BE2C (cell line): Measurements from ENCODE around the gene RNF121.

Source experiments
- DNase-seq: peaks from one replicate; pipeline ENCODE4 v3.0.0-alpha.2; 2020
- H3K27me3 ChIP-seq: fragments of 250-450 bp; sonication (Bioruptor Pico); 2 replicates; pipeline ENCODE4 v1.5.1; 2020; ENCODE audit warnings: mild to moderate bottlenecking
- H3K36me3 ChIP-seq: fragments of 250-450 bp; sonication (Bioruptor Pico); 2 replicates; pipeline ENCODE4 v1.5.1; 2020; ENCODE audit warnings: mild to moderate bottlenecking
- H3K4me1 ChIP-seq: fragments of 250-450 bp; sonication (Bioruptor Pico); 2 replicates; pipeline ENCODE4 v1.5.1; 2020
- H3K4me3 ChIP-seq: 2 replicates; pipeline ENCODE4 v1.5.1; 2011; ENCODE audit warnings: low read depth, low read length
- H3K9me3 ChIP-seq: fragments of 250-450 bp; sonication (Bioruptor Pico); 2 replicates; pipeline ENCODE4 v1.5.1; 2020
- TF ChIP-seq, protein P1 (sequence below): IDR thresholded peaks from 2 replicates; pipeline ENCODE4 v1.5.1; 2012; ENCODE audit warnings: mild to moderate bottlenecking, low read depth, low read length

The RNF121 gene

DNA sequence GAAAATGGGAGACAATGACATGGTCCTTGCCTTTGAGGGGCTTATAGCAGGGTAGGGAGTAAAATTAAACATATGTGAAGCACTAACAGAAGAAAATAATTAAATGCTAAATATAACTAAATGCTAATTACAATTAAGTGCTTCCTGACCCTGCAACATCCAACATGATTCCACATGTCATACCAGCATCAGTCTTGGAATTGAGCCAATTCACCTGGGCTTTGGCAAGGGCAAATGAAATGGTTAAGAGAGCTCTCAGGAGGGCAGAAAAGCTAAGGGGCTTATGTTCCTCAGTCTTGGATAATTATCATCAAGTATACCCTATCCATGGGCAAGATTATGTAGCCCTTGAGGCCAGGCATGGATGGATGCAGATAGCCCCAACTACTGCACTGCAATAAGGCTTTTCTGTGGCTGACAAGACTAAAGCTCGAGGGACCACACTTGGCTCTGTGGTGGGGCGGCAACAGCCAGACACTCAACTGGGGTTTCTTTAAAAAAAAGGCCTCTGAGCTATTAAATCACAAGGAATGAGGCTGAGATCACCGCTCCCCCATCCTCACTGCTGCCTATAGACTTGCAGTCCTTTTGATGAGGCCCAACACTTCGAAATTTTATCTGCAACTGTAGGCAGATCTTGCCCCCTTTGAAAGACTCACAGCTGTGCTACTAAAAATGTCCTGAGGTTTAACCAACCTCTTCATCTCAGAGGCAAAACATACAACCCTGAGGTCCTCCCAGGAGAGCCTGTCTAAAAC, 108.9 kb downstream of the RNF121 start:
- Histone ChIP-seq H3K4me1 (peaks cover 22% of the 10 kb centered on the region), H3K36me3 (peaks cover 45% of the 10 kb centered on the region), H3K27me3 (no peaks in the 10 kb centered on the region), H3K4me3 (peak overlapping the region; percentile 73; the same call in 1 of the 2 replicates), H3K9me3 (no peaks in the 10 kb centered on the region)
- DNase-seq = no peak
- TF ChIP-seq, protein P1, sequence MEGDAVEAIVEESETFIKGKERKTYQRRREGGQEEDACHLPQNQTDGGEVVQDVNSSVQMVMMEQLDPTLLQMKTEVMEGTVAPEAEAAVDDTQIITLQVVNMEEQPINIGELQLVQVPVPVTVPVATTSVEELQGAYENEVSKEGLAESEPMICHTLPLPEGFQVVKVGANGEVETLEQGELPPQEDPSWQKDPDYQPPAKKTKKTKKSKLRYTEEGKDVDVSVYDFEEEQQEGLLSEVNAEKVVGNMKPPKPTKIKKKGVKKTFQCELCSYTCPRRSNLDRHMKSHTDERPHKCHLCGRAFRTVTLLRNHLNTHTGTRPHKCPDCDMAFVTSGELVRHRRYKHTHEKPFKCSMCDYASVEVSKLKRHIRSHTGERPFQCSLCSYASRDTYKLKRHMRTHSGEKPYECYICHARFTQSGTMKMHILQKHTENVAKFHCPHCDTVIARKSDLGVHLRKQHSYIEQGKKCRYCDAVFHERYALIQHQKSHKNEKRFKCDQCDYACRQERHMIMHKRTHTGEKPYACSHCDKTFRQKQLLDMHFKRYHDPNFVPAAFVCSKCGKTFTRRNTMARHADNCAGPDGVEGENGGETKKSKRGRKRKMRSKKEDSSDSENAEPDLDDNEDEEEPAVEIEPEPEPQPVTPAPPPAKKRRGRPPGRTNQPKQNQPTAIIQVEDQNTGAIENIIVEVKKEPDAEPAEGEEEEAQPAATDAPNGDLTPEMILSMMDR = no peak

DNA sequence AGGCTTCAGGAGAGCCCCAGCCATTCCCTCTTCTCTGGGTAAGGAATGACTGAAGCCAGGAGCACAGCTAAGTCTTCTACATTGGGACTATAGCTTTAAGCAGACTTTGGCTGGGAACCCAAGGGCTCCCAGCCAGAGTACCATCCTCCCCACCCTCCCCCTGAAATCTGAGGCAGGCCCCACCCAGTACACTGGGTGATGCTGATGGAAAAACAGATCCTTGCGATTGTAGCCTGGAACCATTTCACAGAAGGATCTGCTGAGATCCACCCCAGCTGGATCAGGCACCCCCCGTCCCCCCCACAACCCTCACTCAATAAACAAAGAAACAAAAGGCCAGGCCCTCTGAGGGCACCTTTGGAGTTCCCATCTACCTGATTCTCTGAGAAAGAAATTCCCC, 109.6 kb downstream of the RNF121 start:
- no peaks in the 10 kb centered on the region for H3K27me3 ChIP-seq
- H3K4me1 ChIP-seq = peaks cover 23% of the 10 kb centered on the region
- TF ChIP-seq, protein P1 = no peak
- no peak for DNase-seq
- no peaks in the 10 kb centered on the region for H3K9me3 ChIP-seq
- peak overlapping the region; percentile 73 for H3K4me3 ChIP-seq
- peaks cover 40% of the 10 kb centered on the region for H3K36me3 ChIP-seq

DNA sequence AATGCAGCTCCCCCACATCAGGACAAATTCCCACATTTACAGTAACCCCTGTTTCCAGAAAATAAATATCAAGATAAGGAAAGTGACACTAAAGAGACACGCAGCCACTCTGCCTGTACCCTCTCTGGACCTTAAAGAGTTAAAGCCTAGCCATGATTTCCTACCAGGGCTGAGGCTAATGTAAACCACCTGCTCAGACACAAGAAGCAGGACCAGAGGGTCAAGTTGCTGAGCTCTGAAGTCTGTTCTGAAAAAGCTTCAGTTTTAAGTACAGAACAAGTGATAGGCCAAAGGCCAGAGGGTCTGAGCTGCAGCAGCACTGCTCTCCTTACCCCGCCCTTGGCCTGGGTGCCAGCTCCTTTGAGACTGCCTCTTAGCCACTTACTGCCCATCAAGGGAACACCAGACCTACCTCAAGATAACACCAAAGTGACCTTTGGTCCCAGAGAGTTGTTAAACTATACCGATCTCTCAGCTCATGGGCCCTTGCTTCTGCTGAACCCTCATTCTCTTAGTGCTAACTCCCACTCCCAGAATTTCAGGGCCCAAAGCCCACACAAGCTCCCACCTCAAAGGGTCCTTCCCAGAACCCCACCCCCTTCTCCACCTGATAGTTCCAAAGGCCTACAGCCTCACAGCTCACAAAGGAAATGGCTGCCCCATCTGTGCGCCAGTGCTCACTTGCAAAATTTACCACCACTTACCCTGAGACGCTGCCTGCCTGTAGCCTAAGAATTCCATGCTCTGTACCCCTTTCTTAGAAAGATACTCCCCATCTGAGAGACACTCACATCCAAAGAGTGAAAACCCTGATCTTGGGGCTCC, 110.4 kb downstream of the RNF121 start:
- DNase-seq = no peak
- peak overlapping the region; percentile 73 for H3K4me3 ChIP-seq

DNA sequence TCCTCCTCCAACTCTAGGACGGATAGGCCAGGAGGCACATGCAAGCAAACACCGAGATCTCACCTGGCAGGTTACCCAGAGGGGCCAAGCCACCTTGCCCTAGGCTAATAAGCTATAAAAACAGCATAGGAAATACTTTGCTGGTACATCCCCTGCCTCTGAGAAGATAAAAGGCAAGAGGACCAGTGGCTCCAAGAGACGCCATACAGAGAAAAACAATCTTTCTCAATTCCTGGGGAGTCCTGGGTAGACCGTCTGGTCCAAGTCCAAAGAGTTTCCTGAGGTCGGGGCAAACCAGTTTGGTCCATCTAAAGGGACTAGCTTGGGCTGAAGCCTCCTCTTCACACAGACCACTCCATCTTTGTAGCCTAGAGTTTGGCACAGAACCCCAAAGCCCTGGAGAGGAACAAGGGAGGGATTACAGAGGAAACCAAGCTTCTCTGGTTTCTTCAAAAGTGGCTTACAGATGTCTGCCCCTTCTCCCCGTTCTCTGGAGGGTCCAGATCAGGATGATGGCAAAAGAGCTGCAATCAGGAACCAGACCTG, 111.1 kb downstream of the RNF121 start:
- Histone ChIP-seq H3K4me1 (peaks cover 23% of the 10 kb centered on the region), H3K27me3 (no peaks in the 10 kb centered on the region), H3K9me3 (no peaks in the 10 kb centered on the region), H3K36me3 (peaks cover 25% of the 10 kb centered on the region), H3K4me3 (peak overlapping the region; percentile 73)
- TF ChIP-seq, protein P1 = no peak
- DNase-seq = no peak

More for the DNA sequence above, 110.4 kb downstream of the RNF121 start:
- peaks cover 23% of the 10 kb centered on the region for H3K4me1 ChIP-seq
- H3K36me3 ChIP-seq = peaks cover 32% of the 10 kb centered on the region
- H3K9me3 ChIP-seq = no peaks in the 10 kb centered on the region
- no peaks in the 10 kb centered on the region for H3K27me3 ChIP-seq
- TF ChIP-seq, protein P1 = no peak

DNA sequence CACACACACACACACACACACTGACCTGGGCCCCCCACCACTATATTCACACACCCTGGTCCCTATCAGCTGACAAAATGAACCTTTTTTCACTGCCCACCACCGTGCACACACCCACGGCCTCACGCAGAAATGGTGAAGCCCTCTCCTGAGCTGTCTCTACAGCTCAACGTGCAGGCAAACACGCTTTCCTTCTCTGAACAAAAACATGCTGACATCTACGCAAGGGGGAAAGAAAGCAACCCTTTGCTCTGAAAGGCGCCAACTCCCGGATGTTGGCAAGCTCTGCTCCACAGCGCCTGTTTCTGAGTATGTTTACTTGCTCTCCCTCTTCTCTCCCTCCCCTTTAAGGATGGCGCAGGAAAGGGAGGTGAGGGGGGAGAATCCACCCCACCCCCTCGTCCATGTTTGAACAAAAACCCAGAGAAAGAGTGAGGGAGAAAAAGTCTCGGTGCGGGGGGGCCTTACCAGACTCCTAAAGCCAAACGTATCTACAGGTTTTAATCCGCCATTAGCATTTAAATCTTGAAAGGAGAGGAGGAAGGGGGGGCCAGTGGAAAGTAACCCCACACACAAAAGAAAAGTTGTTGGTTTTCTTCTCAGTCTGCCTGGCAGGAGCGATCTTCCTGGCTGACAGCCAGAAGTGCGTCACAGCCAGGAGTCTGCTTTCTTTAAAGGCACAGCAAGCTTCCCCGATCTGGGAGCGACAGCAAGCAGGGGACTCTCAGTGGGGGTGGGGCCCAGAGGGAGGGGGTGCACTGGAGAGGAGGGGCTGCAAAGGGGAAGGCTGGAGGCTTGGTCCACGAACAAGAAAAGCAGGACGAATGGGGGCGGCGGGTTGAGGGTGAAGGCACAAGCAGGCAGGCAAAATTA, 111.9 kb downstream of the RNF121 start:
- DNase-seq = peak; percentile 95
- TF ChIP-seq, protein P1 = no peak
- Histone ChIP-seq H3K36me3 (peaks cover 17% of the 10 kb centered on the region), H3K4me1 (peaks cover 23% of the 10 kb centered on the region), H3K9me3 (no peaks in the 10 kb centered on the region), H3K27me3 (no peaks in the 10 kb centered on the region), H3K4me3 (peak overlapping the region; percentile 73)
